ENCODE results near the gene ATG3.

ATG3 gene

DNA sequence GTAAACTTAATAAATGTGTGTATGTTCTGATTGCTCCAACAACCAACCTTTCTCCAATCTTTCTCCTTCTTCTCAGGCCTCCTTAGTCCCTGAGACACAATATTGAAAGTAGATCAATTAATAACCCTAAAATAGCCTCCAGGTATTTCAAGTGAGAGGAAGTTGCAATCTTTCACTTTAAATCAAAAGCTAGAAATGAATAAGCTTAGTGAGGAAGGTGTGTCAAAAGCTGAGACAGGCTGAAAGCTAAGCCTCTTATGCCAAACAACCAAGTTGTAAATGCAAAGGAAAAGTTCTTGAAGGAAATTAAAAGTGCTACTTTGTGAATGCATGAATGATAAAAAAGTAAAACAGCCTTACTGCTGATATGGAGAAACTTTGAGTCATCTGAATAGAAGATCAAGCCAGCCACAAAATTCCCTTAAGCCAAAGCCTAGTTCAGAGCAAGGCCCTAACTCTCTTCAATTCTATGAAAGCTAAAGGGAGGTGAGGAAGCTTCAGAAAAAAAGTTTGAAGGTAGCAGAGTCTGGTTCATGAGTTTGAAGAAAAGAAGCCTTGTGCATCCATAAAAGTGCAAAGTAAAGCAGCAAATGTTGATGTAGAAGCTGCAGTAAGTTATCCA is 40.6 kb upstream of the ATG3 start:
- no peak overlapping the region for H2AFZ ChIP-seq (ENCODE audit: low read length)

DNA sequence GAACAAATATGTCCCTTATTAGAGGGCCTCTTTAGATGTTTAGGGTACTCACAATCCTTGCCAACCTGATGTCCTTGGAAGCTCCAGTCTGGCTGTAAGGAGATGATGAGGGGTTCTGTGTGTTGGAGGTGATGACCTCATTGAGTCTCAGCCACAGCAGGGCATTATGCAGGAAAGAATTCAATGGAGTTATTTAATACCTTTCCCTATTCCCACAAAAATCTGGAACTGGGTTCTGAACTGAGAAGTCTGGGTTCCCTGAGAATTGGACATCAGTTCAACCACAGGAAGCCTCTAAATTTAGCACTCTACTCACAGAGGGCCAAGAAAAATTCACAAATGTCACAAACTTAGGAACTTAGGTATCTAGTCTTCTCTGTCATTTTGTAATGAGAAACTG is 37.0 kb upstream of the ATG3 start:
- Histone ChIP-seq H3F3A (ENCODE audit: low read depth) (no peaks in the 10 kb centered on the region), H3K9me3 (ENCODE audit: insufficient read depth, low read depth, low read length) (no peaks in the 10 kb centered on the region), H3K4me2 (ENCODE audit: low read depth, low read length, poor library complexity, severe bottlenecking) (no peak overlapping the region), H2AFZ (ENCODE audit: low read length) (no peak overlapping the region), H3K79me2 (ENCODE audit: insufficient read depth, low read length) (no peaks in the 10 kb centered on the region), H3K4me3 (ENCODE audit: low read length, poor library complexity, severe bottlenecking) (no peak overlapping the region), H3K27me3 (ENCODE audit: insufficient read depth, low read length, poor library complexity, severe bottlenecking) (no peaks in the 10 kb centered on the region), H3K4me1 (ENCODE audit: insufficient read depth, low read length, poor library complexity, severe bottlenecking) (no peaks in the 10 kb centered on the region), H3K9me2 (replicated peaks; ENCODE audit: low read depth, low read length) (no peaks in the 10 kb centered on the region), H3K9ac (ENCODE audit: low read depth, low read length, poor library complexity, severe bottlenecking) (no peak overlapping the region), H4K20me1 (ENCODE audit: insufficient read depth, low read length, poor library complexity, severe bottlenecking) (no peaks in the 10 kb centered on the region), H3K36me3 (ENCODE audit: insufficient read depth, low read length) (no peaks in the 10 kb centered on the region)
- no peak for TF ChIP-seq EZH2phosphoT487 (IDR thresholded peaks at IDR 0.05; ENCODE audit: borderline replicate concordance)
- TF ChIP-seq, protein P1, sequence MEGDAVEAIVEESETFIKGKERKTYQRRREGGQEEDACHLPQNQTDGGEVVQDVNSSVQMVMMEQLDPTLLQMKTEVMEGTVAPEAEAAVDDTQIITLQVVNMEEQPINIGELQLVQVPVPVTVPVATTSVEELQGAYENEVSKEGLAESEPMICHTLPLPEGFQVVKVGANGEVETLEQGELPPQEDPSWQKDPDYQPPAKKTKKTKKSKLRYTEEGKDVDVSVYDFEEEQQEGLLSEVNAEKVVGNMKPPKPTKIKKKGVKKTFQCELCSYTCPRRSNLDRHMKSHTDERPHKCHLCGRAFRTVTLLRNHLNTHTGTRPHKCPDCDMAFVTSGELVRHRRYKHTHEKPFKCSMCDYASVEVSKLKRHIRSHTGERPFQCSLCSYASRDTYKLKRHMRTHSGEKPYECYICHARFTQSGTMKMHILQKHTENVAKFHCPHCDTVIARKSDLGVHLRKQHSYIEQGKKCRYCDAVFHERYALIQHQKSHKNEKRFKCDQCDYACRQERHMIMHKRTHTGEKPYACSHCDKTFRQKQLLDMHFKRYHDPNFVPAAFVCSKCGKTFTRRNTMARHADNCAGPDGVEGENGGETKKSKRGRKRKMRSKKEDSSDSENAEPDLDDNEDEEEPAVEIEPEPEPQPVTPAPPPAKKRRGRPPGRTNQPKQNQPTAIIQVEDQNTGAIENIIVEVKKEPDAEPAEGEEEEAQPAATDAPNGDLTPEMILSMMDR (conservative IDR thresholded peaks at IDR 0.05; ENCODE audit: low read length) = no peak

More for the DNA sequence above, 40.6 kb upstream of the ATG3 start:
- H3F3A ChIP-seq (ENCODE audit: low read depth) = no peaks in the 10 kb centered on the region
- H3K4me3 ChIP-seq (ENCODE audit: low read length, poor library complexity, severe bottlenecking) = no peak overlapping the region
- H3K4me2 ChIP-seq (ENCODE audit: low read depth, low read length, poor library complexity, severe bottlenecking) = no peak overlapping the region
- no peaks in the 10 kb centered on the region for H3K79me2 ChIP-seq (ENCODE audit: insufficient read depth, low read length)
- H4K20me1 ChIP-seq (ENCODE audit: insufficient read depth, low read length, poor library complexity, severe bottlenecking) = no peaks in the 10 kb centered on the region
- H3K36me3 ChIP-seq (ENCODE audit: insufficient read depth, low read length) = no peaks in the 10 kb centered on the region
- H3K9ac ChIP-seq (ENCODE audit: low read depth, low read length, poor library complexity, severe bottlenecking) = no peak overlapping the region
- peaks cover 19% of the 10 kb centered on the region for H3K4me1 ChIP-seq (ENCODE audit: insufficient read depth, low read length, poor library complexity, severe bottlenecking)
- H3K27me3 ChIP-seq (ENCODE audit: insufficient read depth, low read length, poor library complexity, severe bottlenecking) = no peaks in the 10 kb centered on the region
- H3K9me2 ChIP-seq (replicated peaks; ENCODE audit: low read depth, low read length) = no peaks in the 10 kb centered on the region
- H3K9me3 ChIP-seq (ENCODE audit: insufficient read depth, low read depth, low read length) = no peaks in the 10 kb centered on the region
- TF ChIP-seq, protein P1 (conservative IDR thresholded peaks at IDR 0.05; ENCODE audit: low read length) = no peak
- TF ChIP-seq EZH2phosphoT487 (IDR thresholded peaks at IDR 0.05; ENCODE audit: borderline replicate concordance) = no peak

DNA sequence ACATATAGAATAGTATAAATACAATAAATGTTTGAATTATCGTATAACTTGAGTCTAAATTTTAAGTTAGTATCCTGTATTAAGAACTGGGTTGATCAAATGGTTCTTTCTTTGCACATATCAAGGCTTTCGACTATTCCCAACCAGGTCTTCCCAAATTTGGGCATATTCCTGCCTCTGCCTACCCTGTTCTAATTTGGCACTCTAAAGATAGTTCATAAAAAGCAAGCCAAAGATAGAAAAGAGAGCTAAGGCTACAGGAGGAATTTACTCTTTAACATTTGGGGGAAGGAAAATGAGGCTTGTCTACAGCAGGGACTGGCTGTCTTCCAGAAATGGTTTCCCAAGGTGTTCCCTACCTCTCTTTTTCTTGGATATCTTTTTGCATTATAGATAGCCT is 36.2 kb upstream of the ATG3 start:
- Histone ChIP-seq H3K27me3 (ENCODE audit: insufficient read depth, low read length, poor library complexity, severe bottlenecking) (no peaks in the 10 kb centered on the region), H3K9ac (ENCODE audit: low read depth, low read length, poor library complexity, severe bottlenecking) (no peak overlapping the region), H3K4me3 (ENCODE audit: low read length, poor library complexity, severe bottlenecking) (no peak overlapping the region), H3K4me2 (ENCODE audit: low read depth, low read length, poor library complexity, severe bottlenecking) (no peak overlapping the region), H2AFZ (ENCODE audit: low read length) (no peak overlapping the region), H3K4me1 (ENCODE audit: insufficient read depth, low read length, poor library complexity, severe bottlenecking) (peaks cover 2% of the 10 kb centered on the region), H3K9me2 (replicated peaks; ENCODE audit: low read depth, low read length) (no peaks in the 10 kb centered on the region), H3K9me3 (ENCODE audit: insufficient read depth, low read depth, low read length) (peaks cover 5% of the 10 kb centered on the region), H3F3A (ENCODE audit: low read depth) (no peaks in the 10 kb centered on the region), H4K20me1 (ENCODE audit: insufficient read depth, low read length, poor library complexity, severe bottlenecking) (no peaks in the 10 kb centered on the region), H3K36me3 (ENCODE audit: insufficient read depth, low read length) (peaks cover 5% of the 10 kb centered on the region; the same call in 1 of the 2 replicates), H3K79me2 (ENCODE audit: insufficient read depth, low read length) (no peaks in the 10 kb centered on the region)
- TF ChIP-seq, protein P1 (conservative IDR thresholded peaks at IDR 0.05; ENCODE audit: low read length) = no peak

Measured in Loucy (cell line).